Activated T-cell treated with anti-CD3 and anti-CD28 coated beads, Interleukin-2, amount 50 U/mL, for 1 hour (primary cell): Measurements from ENCODE around the gene GSG1L2.

Experiments used
- DNase-seq: peaks from one replicate; pipeline ENCODE4 v3.0.0-alpha.2; 2020

Gene GSG1L2

DNA sequence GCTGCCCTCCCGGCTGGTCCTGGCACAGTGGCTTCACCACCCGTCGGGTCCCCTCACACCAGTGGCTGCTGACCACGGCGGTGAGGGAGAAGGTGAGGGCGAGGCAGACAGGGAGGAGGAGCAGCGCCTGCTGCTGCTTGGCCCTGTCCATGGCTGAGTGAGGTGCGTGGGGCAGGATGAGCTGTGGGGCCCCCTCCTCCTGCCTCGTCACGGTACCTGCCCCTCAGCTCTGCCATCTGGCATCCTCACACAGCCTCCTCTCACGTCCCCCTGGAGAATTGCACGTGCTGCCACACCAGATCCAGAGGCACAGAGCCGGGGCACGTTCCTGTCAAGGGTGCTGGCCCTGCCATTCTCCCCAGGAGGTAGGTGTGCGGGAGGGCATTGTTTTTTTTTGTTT lies at the start of gene GSG1L2:
TSS of gene GSG1L2 (minus strand) at position 159 of the 400 bp plus-strand sequence. CDS start at position 151, 8 bp downstream.
- no peak for DNase-seq

DNA sequence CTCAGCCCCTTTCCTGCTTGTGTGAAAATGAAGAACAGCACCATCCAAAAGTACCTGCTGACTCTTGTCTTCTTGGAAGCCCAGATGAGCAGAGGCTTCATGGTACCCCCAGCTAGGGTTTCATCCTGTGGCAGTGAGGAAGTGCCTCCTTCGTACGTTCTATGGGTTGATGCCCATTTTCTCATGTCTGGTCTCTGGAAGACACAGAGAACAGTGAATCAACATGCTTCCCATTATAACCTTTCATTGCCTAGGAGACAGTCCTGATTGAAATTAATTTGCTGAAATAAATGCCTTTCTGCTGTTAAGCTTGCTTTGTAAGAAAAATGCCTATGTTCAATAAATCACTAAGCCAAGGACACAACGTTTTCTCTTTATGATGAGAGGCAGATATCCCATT lies 46.7 kb upstream of the GSG1L2 start:
- DNase-seq = no peak

DNA sequence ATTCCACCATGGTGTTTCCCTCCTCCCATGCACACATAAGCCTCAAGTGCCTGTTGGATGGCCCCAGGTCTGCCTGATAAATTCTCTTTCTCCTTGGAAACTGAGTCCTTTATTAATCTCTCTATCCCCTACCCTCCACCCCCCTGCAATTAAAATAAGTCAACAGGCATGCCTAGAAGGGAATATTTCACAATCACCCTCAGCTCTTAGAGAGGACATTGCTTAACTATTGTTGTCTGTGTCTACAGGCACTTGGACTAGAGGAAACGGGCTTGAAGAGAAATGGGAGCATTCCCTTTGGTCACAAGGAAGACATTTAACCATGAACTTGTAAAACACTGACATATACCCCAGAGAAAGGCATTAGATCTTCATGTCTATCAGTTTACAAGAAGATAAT lies 43.7 kb upstream of the GSG1L2 start:
- DNase-seq = no peak

DNA sequence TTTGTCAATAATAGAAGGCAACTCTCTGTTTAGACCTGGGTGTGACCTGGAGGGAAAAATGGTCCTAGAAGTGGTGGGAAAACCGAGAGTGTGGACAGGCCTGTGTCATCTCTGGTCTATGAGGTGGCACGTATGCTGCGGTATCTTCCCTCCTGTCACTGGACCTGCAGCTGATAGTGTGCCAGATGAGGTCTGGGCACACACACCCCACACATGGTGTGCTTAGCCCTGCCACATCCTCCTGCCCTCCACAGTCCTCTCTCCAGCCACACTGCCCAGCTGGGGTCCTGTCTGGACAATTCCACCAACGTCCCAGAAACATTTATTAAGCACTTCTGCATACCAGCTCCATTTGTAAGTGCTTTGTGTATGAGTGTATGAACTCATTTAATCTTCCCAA lies 41.1 kb upstream of the GSG1L2 start:
- no peak for DNase-seq

DNA sequence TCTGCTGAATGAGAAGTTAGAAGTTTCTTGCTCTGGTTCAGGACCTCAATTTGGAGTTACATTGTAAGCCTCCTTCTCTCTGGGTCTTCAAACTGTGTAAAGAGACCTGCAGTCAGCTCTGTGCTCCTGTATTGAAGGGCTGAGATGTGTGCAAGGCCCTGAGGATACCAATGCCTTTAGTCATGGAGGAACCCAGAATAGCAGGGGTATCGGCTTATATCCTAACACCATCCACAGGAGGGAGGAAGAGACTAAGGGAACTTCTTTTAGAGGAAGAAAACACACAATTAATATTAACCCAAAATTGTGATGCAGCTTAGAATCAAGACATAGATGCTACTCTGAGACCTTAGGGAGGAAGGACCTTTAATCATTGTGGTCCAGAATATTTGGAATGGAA lies 40.3 kb upstream of the GSG1L2 start:
- no peak for DNase-seq

DNA sequence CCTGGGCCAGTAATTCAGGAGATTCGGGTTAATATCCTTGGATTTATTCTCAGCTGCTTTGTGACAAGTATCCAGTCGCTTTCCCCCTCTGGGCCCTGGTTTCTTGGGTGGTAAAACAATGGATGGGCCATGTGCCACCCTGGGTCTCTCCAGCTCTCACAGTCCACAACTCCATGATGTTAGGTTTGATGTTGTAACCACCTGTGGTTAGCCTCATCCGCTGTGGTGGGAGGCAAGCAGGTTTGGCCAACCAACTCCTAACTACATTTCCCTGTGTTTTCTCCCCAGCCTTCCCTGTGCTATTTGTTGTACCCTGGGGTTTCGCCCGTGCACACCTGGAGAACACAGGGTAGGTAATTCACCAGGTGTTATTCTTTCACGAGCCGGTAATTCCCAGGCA lies 39.0 kb upstream of the GSG1L2 start:
- DNase-seq = no peak

DNA sequence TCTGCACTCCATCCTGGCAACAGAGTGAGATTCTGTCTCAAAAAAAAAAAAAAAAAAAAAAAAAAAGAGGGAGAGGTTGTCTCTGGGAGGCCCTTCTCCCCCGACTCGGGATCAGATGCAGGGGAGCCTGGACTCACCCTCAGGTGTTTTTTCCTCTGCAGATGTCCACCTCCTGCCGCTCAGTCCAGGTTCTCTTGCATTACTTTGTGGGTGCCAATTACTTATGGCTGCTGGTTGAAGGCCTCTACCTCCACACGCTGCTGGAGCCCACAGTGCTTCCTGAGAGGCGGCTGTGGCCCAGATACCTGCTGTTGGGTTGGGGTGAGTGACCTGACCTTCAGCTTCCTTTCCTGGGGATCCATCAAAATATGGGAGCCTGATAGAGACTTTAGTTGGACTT lies 37.9 kb upstream of the GSG1L2 start:
- no peak for DNase-seq

DNA sequence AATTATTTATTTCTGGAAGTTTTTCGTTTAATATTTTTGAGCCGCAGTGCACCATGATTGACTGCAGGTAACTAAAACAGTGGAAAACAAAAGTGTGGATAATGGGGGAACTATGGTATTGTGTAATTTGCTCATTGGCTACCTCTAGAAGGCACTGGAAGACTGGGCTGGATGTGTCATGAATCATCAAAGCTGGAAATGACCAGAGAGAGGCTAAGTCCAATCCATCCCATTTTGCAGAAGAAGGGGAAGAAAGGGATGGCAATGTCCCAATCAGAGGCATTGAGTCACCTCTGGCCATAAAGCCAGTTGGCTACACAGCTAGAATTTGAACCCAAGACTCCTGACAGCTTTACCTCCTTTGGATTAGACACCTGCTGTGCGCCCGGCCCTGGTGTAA lies 33.2 kb upstream of the GSG1L2 start:
- no peak for DNase-seq

DNA sequence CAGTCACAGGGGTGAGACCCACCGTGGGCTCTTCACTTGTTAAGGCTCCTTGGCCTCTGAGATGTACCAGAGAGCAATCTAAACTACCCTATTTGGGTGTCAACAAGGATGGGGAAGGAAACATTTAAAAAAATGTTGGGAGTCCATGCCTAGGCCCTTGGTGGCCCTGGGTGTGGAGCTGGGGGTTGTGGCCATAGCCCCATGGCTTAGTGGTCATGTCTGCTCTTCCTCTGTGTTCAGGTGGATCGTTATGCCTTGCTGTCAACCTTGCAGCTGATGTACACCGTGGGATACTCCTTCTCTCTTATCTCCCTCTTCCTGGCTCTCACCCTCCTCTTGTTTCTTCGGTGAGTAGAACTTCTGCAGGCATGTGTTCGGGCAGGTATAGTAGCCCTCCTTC lies 32.4 kb upstream of the GSG1L2 start:
- DNase-seq = no peak

DNA sequence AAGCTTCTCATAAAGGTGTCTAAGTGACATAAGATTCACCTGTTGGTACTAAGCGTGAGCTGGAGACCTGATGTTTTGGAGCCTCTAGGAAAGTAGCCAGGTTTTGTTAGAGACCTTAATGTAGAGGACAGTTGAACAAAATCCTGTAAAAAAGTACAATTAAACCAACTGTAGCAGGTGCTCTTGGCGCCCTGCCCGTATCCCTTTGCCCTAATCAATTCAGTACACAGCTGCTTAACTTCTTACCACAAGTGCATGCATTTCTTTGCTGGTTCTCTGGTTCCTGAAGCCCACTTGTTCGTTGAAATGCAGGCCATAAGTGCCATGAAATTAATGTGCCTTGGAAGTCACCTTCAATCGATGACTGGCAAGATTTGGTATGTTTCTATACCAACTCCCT lies 28.3 kb upstream of the GSG1L2 start:
- no peak for DNase-seq

DNA sequence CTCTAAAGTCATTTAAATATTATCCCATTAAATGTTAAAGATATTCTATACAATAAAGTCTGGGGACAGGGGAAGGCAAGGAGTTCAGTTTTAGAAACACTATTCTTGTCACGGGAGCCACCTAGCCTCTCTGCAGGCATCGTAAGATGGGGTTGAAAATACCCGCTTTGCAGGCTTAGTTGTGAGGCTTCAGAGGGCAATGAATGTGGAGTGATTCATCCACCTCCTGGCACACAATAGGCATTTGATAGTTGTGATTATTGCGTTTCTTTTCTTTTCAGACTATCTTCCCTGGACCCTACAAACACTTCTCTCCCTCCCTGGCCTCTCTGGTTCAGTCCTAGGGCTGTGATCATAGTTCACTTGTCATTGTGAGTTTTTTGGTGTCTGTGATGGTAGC lies 23.4 kb upstream of the GSG1L2 start:
- no peak for DNase-seq

DNA sequence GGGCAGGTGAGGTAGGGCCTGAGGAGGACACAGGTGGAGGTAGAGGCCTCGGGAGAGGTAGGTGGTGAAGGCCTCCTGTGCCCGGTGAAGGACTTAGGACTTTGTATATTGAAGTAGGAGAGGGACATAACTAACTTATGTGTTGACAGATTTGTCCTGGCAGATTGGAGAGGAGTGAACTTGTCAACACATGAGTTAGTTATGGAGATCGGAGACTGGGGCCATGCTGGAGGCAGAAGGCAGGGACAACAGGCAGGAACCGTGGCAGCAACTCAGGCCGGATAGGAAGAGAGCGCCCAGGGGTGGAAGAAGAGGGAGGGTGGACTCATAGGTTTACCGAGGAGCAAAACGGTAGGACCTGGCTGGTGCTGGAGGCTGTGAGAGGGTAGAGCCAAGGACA lies 22.3 kb upstream of the GSG1L2 start:
- no peak for DNase-seq

DNA sequence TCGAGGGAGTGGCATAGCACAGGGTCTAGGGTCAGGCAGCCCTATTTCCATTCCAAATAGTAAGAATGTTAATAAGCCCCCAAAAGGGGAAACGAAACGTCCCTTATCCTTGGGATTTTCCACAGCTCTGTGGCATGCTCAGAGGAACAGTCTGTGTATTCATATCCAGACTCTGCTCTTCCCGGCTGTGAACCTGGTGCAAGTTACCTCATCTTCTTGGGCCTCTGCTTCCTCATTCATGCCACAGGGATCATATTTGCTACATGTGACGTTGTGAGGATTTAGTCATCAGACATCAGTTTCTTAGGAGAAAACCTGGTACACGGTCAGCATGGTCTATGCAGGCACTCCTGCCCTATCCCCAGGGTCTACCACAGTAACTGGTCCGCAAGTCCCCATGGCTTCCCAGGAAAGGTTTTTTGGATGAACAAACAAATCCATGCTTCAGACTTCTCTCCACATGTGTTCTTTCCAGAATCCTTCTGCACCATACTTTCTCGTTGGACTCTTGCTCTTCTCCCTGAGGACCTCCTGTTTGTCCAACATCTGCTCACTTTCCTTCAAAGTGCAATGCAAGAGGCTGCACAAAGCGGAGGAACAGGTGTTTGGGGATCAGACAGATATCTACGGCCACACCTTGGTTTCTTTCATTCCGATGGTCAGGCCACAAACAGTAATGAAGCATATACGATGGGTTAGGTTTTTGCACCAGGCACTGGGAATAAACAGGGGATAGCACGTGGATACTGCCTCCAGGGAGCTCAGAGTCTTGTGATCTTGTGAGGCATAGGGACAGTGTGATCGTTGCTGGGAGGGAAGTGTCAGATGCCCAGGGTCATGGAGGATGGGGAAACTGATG lies 21.5 kb upstream of the GSG1L2 start:
- DNase-seq = no peak

DNA sequence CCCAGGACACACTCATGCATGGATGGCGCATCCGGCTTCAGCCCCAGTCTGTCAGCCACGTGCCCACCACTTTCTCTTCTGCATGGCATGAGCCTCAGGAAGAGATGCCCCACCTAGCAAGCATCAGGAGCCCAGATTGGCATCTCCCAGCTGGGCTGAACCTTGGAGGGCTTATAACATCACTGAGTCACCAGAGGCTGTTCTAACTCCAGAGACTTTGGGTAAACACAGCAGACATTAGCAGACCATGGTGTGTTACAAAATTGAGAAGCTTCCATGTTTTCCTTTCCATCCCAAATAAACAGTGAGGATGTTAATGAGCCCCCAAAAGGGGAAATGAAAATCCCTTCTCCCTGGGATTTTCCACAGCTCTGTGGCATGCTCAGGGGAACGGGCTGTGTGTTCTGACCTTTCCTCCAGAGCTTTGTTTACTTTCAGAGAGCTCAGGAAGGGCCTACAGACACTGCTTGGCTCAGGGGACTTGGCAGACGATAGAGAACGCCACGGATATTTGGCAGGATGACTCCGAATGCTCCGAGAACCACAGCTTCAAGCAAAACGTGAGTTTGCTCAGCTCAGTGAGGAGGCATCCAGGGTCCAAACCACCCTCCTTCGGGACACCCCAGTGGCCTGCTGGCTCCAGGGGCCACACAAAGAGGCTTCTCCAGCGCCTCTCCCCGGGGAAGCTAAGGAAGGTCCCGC lies 20.3 kb upstream of the GSG1L2 start:
- no peak for DNase-seq

DNA sequence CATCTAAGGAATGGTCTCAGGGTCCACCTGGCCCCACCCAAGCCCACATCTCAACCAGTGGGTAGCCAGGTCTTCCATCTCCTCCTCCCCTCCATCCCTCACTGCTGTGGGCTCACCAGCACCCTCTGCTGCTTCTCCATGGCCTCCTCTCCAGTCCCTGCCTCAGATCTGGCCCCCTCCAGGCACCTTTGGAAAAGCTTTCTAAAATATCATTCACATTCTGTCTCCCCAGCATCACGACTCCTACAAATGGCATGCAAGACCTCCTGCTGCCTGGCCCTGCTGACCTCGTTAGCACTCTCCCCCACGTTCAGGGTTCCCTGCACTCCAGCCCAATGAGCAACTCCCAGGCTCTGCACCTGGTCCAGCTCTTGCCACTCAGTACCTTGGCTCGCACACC lies 17.6 kb upstream of the GSG1L2 start:
- DNase-seq = no peak

DNA sequence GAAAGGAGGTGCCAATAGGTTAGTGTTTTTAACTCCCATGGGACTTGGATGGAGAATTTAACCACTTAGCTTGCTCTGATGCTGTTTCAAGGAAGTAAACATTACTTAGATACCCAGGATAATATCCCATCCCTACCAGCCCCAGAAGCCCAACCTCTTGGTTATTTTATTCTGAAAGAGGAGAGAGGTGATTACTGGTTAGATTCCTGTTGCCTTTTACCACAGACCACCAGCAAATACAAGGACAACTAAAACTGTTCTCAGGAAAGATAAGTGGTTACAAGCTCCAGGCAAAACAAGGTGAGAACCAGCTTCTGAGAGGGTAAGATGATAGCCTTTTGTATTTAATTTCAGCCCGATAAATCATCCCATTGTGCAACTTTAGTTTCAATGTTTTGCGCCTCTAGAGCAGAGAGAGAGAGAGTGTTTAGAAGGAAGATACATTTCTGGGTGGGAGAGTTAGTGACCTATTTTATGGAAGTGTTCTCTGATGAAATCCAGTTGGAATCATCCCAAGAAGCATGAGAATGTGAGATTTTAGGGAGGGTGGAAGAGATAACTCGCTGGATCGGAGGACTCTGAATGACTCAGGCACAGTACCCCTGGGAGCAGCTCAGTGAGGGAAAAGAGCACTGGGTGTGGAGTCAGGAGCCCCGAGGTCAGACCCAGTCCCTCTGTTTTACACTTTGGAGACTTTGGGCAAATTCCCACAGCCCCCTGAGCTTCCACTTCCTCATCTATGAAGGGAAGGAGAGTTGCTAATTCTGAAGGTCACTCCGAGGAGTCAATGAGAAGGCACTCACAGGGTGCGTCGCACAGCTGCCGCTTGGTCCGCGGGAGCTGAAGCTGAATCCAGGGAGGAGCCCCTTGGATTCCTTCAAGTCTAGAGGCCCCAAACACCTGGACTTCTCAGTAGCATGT lies 15.9 kb upstream of the GSG1L2 start:
- DNase-seq = no peak

DNA sequence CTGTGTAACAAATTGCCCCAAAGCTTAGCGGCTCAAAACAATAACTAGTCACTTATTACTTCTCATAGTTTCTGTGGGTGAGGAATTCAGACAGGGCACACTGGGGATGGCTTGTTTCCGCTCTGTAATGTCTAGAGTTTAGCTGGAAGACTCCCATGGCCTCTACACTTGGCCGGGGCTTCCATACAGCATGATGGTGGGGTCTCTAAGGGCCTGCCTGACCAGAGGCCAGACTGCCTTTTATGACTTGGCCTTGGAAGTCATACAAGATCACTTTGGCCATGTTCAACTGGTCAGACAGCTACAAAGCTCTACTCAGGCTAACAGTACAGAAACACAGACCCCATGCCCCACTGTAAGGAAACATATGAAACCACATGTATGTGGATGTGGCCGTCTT lies 12.0 kb upstream of the GSG1L2 start:
- DNase-seq = no peak

DNA sequence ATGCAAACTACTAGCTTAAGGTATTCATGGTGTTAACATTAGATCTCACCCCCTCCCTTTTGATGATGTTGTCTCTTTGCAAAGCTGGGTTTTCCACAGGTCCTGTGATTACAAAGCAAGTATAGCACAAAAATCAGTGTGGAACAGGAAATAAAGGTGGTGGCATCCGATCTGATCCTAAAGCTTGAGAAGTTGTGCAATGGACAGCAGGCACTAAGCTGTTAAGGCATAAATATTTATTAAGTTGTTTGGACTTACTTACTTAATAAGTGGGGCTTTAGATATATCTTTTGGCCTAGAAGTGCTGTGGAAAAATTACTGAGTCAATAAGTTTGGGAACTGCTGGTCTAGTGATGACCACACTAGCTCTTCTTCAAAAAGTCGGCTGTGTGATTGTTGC lies 8.8 kb upstream of the GSG1L2 start:
- no peak for DNase-seq

DNA sequence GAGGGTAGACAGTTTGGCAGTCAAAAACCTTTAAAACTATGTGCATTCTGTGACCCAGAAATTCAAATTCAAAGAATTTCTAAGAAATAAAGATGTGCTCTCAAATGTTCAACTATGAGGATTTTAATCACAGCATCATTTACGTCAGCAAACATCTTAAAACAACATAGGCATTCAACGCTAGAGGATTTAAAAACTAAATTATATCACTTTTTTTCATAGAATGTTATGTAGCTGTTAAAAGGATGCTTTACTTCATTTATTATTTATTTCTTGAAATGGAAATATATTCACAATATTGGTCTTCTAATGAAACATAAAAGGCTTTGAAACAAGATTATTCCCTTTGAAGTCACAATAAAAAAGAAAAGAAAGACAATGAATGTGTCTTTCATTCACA lies 7.5 kb upstream of the GSG1L2 start:
- DNase-seq = no peak

DNA sequence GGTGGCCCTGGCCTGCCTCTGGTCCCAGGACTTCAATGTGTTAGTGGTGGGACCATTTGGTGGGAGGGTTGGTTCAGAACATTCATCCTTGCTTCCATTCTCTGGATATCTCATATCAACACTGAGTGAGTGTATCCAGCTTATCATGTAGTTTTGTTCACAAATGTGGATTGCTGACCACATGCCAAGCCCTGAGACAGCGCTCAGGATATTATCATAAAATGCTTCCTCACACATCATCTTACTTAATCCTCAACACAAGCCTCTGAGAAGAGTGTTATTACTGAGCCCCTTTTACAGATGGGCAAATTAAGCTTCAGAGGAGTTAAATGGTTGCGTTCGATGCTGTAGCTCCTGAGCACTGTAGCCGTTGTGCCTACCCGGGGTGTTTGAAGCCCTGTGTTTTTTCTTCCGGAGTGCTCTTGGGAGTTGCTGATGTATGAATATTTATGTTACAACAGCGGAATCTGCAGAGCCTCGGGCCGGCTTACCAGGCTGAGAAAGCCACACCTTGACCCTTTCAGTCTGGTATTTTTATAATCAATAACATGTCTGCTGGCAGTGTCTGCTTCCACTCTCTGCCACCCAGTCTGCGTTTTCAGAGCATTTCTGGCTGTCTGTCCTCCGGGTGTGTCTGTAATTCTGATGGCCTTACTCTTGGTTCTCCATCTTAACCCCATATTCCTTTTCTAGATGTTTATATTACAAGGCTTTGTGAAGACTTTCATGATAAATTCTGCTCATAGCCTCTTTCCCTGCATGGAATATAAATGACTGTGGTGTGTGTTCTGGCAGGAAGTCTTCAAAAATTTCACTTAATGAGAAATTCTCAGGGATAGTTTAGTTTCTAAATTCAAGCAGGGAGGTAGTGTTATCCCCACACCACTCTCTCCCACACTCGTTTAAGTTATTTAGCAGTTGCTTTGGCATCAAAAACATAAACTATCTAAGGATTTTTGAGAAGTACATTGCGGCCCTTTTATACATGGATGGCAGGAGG lies 6.7 kb upstream of the GSG1L2 start:
- DNase-seq = no peak

DNA sequence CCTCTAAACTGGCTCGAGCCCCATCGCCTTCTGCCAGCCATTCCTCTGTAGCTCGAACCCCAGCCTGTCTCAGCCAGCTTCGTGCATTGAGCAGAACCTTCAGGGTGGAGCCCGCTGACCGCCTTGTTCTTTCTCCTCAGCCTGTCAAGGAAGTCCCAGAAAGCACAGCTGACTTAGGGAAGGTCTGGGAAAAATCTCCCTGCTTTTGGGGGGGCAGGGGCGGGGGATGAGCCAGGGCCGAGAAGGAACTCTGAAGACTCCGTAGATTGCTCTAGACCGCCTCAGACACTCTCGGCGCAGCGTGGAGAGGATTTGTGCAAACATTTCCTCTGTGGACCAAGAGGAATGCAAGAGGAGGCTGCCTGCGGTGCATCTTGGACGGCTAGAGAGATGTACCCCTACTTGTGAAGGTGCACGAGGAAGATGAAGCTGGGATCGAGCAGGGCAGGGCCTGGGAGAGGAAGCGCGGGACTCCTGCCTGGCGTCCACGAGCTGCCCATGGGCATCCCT lies 3.8 kb upstream of the GSG1L2 start, which contains the start of gene GLP2R:
TSS of gene GLP2R (plus strand) at position 284 of the 510 bp plus-strand sequence. CDS start at position 424, 140 bp downstream.
- DNase-seq = no peak
